ENCODE measurements around the gene SLC27A5. TPM values are rescaled to one million over a fixed set of nuclear protein-coding genes. Genes with fewer than 3 reads are reported as not detected.

Gene SLC27A5
- total and polyA plus RNA-seq, 8 donors = 0.87 to 18.4 (median 3.3) TPM; not detected in 1

DNA sequence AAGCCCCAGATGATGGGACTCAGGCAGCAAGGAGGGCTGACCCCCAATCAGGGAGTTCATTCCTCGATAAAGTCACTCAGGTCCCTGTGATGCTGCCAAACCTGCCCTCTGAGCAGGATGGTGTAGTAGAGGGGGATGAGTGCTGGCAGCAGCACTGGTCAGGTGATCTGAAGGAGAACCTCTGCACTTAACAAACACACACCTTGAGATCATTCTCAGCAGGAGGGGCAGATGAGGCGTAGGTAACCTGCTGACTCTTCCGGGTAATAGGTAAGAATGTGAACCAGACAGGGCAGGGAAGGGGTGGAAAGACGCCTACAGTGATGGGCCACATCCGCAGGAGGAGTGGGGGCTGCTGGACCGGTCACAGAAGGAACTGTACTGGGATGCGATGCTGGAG is 32.5 kb downstream of the SLC27A5 start:
- TF ChIP-seq POLR2AphosphoS5 (IDR thresholded peaks at IDR 0.05) = no peak
- TF ChIP-seq, protein P1, sequence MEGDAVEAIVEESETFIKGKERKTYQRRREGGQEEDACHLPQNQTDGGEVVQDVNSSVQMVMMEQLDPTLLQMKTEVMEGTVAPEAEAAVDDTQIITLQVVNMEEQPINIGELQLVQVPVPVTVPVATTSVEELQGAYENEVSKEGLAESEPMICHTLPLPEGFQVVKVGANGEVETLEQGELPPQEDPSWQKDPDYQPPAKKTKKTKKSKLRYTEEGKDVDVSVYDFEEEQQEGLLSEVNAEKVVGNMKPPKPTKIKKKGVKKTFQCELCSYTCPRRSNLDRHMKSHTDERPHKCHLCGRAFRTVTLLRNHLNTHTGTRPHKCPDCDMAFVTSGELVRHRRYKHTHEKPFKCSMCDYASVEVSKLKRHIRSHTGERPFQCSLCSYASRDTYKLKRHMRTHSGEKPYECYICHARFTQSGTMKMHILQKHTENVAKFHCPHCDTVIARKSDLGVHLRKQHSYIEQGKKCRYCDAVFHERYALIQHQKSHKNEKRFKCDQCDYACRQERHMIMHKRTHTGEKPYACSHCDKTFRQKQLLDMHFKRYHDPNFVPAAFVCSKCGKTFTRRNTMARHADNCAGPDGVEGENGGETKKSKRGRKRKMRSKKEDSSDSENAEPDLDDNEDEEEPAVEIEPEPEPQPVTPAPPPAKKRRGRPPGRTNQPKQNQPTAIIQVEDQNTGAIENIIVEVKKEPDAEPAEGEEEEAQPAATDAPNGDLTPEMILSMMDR (IDR thresholded peaks at IDR 0.05) = no peak
- no peak for TF ChIP-seq POLR2A (IDR thresholded peaks at IDR 0.05)
- TF ChIP-seq EP300 (IDR thresholded peaks at IDR 0.05) = no peak
- Histone ChIP-seq H3K4me3 (no peak overlapping the region), H3K36me3 (peaks cover 7 to 47% (median 40%) of the 10 kb centered on the region in 4 donors), H3K9me3 (no peaks in the 10 kb centered on the region), H3K27me3 (no peaks in the 10 kb centered on the region), H3K27ac (no peak overlapping the region), H3K4me1 (peaks cover 18 to 30% (median 25%) of the 10 kb centered on the region in 4 donors)
- intact Hi-C loops (cut with DNase I; ENCODE audit: low total_unique reads) = no loop called here
- 84 to 88% (median 87%) methylated on average over 7 of the region's 7 CpGs for WGBS, 5 donors
- DNase-seq = no peak

DNA sequence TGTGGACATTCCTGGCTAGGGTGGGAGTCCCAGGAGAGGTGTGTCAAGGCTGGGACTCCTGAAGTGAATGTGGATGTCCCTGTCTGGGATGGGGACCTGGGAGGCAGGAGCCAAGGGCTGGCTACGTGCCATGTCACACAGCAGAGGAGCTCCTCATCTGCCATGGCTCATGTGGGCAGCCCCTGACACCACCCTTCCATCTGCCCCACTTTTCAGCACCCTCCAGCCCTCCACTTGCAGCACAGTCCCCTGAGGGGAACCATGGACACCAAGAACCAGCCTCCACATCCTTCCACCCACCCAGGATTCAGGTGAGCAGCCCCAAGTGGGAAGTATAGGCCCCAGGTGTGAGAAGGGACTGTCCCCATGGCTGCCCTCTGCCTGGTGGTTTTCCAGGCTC is 33.9 kb downstream of the SLC27A5 start:
- H3K27me3 ChIP-seq = no peaks in the 10 kb centered on the region
- H3K36me3 ChIP-seq = peaks cover 9 to 57% (median 47%) of the 10 kb centered on the region in 4 donors
- peaks cover 18 to 31% (median 23%) of the 10 kb centered on the region in 4 donors for H3K4me1 ChIP-seq
- TF ChIP-seq POLR2A (IDR thresholded peaks at IDR 0.05) (no peak), EP300 (IDR thresholded peaks at IDR 0.05) (no peak), POLR2AphosphoS5 (IDR thresholded peaks at IDR 0.05) (no peak)
- TF ChIP-seq, protein P1 (IDR thresholded peaks at IDR 0.05) = no peak
- H3K27ac ChIP-seq = peak overlapping the region in 2 of 5 donors; percentile 87 to 93
- 92 to 100% (median 100%) methylated on average over 1 of the region's 1 CpG for WGBS, 5 donors
- H3K9me3 ChIP-seq = no peaks in the 10 kb centered on the region
- H3K4me3 ChIP-seq = no peak overlapping the region
- intact Hi-C loops (cut with DNase I; ENCODE audit: low total_unique reads) = no loop called here
- DNase-seq = no peak

DNA sequence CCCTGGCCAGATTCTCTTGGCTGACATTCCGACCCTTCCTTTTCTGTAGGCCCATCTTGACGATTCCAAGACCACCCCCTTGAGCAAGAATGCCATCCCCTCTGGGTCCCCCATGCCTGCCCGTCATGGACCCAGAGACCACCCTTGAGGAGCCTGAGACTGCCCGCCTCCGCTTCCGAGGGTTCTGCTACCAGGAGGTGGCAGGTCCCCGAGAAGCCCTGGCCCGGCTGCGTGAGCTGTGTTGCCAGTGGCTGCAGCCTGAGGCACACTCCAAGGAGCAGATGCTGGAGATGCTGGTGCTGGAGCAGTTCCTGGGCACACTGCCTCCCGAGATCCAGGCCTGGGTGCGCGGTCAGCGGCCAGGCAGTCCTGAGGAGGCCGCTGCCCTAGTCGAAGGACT is 34.7 kb downstream of the SLC27A5 start:
- Histone ChIP-seq H3K36me3 (peaks cover 16 to 62% (median 52%) of the 10 kb centered on the region in 4 donors), H3K27me3 (no peaks in the 10 kb centered on the region), H3K9me3 (no peaks in the 10 kb centered on the region), H3K4me1 (peaks cover 18 to 31% (median 23%) of the 10 kb centered on the region in 4 donors), H3K27ac (peak overlapping the region in 4 of 5 donors; percentile 87 to 93 (median 91)), H3K4me3 (peak overlapping the region in 3 of 4 donors; percentile 53 to 72 (median 66))
- WGBS, 5 donors = 84 to 94% (median 89%) methylated on average over 9 to 15 of the region's 15 CpGs
- TF ChIP-seq POLR2AphosphoS5 (IDR thresholded peaks at IDR 0.05) (no peak), POLR2A (IDR thresholded peaks at IDR 0.05) (no peak), EP300 (IDR thresholded peaks at IDR 0.05) (no peak)
- TF ChIP-seq, protein P1 (IDR thresholded peaks at IDR 0.05) = no peak
- intact Hi-C loops (cut with DNase I; ENCODE audit: low total_unique reads) = no loop called here
- no peak for DNase-seq

DNA sequence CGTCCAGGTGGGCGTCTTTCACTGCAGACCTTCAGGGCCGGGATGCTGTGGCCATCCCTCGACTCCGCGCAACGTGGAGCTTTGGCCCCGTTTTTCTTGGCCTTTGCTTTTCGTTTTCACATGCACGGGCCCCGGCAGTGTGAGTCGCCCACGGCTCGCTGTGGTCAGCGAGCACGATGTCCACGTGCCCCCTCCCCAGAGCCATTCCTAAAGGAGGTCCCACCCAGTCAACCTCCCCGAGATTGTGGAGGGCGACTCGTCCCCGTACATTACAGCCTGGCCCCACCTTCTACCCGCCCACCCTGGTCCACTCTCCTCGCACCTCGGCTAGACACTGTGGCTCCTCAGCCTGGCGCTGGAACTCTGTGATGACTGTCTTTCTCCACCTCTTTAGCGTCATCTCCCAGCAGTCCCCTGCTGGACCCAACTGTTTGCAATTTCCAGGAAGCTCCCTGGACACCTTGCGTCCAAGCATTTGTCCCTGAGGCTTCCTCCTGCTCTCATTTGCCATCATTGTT is 35.2 kb downstream of the SLC27A5 start:
- peaks cover 22 to 62% (median 56%) of the 10 kb centered on the region in 4 donors for H3K36me3 ChIP-seq
- intact Hi-C loops (cut with DNase I; ENCODE audit: low total_unique reads) = no loop called here

More for the DNA sequence above, 35.2 kb downstream of the SLC27A5 start:
- Histone ChIP-seq H3K27me3 (no peaks in the 10 kb centered on the region), H3K4me1 (peaks cover 18 to 31% (median 23%) of the 10 kb centered on the region in 4 donors), H3K9me3 (no peaks in the 10 kb centered on the region), H3K4me3 (peak overlapping the region; percentile 53 to 72 (median 62)), H3K27ac (peak overlapping the region; percentile 86 to 93 (median 90))
- WGBS, 5 donors = 1 to 3% (median 2%) methylated on average over 21 to 27 of the region's 27 CpGs
- peak in 1 of 2 donors; percentile 54 for DNase-seq
- TF ChIP-seq POLR2A (IDR thresholded peaks at IDR 0.05) (no peak), EP300 (IDR thresholded peaks at IDR 0.05) (no peak), POLR2AphosphoS5 (IDR thresholded peaks at IDR 0.05) (no peak)
- TF ChIP-seq, protein P1 (IDR thresholded peaks at IDR 0.05) = no peak
